Activated naive CD4-positive, alpha-beta T cell treated with anti-CD3 and anti-CD28 coated beads, Interleukin-2, amount 50 U/mL, for 16 hours (primary cell): Measurements from ENCODE around the gene DEF6.
A peak's percentile ranks its signal among the peaks of the same experiment; 100 is the strongest.

Experiments used
- DNase-seq: peaks from one replicate; pipeline ENCODE4 v3.0.0-alpha.2; 2020

Gene DEF6

GRCh38 chr6:35297601-35298481 is at the start of gene DEF6:
TSS of gene DEF6 (plus strand) at chr6:35297818. CDS start at chr6:35297857, 39 bp downstream.
- DNase-seq, result peak; percentile 88

- no peak for DNase-seq
These were observed 49.3 kb upstream of the DEF6 start for GRCh38 chr6:35248300-35248699.

GRCh38 chr6:35248965-35249364 is 48.7 kb upstream of the DEF6 start:
- DNase-seq, result no peak

GRCh38 chr6:35251949-35252348 is 45.7 kb upstream of the DEF6 start:
- no peak for DNase-seq

- DNase-seq, result no peak
These were observed 44.4 kb upstream of the DEF6 start for GRCh38 chr6:35253249-35253648.

- no peak for DNase-seq
These were observed 39.3 kb upstream of the DEF6 start for GRCh38 chr6:35258336-35258735.

- DNase-seq, result peak; percentile 51
These were observed 38.8 kb upstream of the DEF6 start for GRCh38 chr6:35258858-35259193.

- DNase-seq, result peak; percentile 93
These were observed 38.2 kb upstream of the DEF6 start, which contains the start of gene ZNF76 for GRCh38 chr6:35259194-35259947. TSS of gene ZNF76 (plus strand) at chr6:35259735. CDS start at chr6:35281152, 21,417 bp downstream.

GRCh38 chr6:35259948-35260590 is 37.5 kb upstream of the DEF6 start:
- peak; percentile 69 for DNase-seq

- DNase-seq, result no peak
These were observed 36.7 kb upstream of the DEF6 start for GRCh38 chr6:35260591-35261570.

- DNase-seq, result no peak
These were observed 35.0 kb upstream of the DEF6 start for GRCh38 chr6:35262596-35262995.

GRCh38 chr6:35264550-35265274 is 32.9 kb upstream of the DEF6 start:
- no peak for DNase-seq

- no peak for DNase-seq
These were observed 32.1 kb upstream of the DEF6 start for GRCh38 chr6:35265523-35265922.

- no peak for DNase-seq
These were observed 30.2 kb upstream of the DEF6 start for GRCh38 chr6:35267446-35267845.

GRCh38 chr6:35267897-35268296 is 29.7 kb upstream of the DEF6 start:
- no peak for DNase-seq

- no peak for DNase-seq
These were observed 25.6 kb upstream of the DEF6 start for GRCh38 chr6:35272005-35272404.

GRCh38 chr6:35273822-35274559 is 23.6 kb upstream of the DEF6 start:
- DNase-seq, result no peak

GRCh38 chr6:35275744-35276260 is 21.8 kb upstream of the DEF6 start:
- DNase-seq, result no peak

- DNase-seq, result no peak
These were observed 18.9 kb upstream of the DEF6 start for GRCh38 chr6:35278708-35279107.

- no peak for DNase-seq
These were observed 16.7 kb upstream of the DEF6 start for GRCh38 chr6:35280903-35281302.

GRCh38 chr6:35282472-35282871 is 15.1 kb upstream of the DEF6 start:
- no peak for DNase-seq
